Nucleus accumbens (tissue), 56 donors: ENCODE data around the gene MYH13.

ENCODE experiments used
- DNase-seq, 56 donors: peaks; one replicate each; lab custom pipeline; 2025; lab: John Stamatoyannopoulos, UW

The MYH13 gene

DNA sequence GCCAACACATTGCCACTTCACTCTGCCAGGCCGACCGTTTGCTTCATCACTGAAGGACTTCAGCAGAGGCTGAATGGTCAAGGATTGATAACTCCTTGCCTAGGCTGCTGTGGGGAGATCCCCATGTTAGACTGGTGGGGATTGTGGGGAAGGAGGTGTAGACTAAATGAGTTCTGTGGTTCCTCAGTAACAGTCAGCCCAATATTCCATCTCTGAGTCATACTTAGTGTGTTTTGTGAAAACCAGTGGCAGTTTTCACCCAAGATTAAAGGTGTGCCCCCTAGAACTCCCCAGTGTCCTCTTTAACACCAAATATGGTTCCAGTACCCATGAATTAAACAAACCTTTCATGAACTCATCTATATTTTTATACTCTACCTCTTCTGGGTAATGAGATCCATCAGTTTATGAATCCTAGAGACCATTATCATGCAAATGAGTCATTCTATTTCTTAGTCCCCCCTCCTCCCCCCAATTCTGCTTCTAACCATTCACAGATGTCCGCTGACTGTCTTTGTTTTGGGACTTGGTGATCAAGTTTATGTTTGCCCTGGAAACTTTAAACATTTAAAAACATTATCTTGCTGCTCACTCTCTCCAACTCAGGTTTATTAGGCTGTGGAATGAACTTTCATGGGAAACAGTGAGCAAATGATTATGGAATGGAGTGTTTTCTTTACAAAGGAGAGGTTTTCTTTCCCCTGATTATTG is 107.6 kb downstream of the MYH13 start:
- DNase-seq = no peak

DNA sequence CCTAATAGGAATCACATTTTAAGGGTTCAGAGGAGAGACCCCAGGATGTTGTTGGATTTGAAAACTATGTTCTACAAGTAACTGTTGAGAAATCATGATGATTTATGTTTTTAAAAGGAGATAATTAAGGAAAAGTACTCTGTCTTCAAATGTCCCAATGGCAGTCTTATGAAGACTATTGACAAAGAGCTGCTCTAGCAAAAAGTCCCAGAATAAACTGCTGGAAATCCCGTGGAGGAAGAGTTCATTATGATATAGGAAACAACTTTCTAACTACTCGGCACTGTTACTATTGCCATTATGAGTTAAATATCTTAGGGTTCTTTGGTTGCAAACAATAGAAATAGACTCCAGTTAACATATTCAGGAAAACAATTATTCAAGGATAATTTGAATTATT is 108.8 kb downstream of the MYH13 start:
- no peak for DNase-seq

DNA sequence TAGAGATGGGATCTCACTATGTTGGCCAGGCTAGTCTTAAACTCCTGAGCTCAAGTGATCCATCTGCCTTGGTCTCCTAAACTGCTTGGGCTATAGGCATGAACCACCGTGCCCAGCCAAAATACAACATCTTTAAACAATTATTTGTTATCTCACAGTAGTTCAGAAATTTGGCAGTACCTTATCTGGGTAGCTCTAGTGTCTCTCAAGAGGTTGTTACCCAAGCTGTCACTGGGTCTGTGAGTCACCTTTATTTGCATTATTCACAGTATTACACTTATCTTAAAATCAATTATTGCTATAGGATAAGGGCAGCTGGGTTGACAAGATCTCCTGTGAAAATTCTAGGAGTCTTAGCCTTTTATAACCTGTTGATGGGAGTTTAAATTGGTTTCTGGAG is 110.4 kb downstream of the MYH13 start:
- DNase-seq = no peak

DNA sequence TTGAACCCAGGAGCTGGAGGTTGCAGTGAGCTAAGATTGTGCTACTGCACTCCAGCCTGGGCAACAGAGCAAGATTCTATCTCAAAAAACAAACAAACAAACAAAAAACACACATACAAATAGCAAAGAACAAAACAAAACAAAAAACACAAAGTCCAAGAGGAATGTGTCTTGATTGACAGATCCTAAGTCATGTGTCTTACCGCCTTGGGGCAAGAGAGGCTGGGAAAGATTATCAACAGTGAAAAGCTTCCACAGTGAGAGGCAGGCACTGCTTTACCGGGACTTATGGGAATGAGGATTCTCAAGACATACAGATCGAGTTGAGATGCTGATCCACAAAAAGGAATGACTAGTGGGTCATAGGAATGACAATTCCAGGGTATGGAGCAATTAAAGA is 111.7 kb downstream of the MYH13 start:
- DNase-seq = no peak

DNA sequence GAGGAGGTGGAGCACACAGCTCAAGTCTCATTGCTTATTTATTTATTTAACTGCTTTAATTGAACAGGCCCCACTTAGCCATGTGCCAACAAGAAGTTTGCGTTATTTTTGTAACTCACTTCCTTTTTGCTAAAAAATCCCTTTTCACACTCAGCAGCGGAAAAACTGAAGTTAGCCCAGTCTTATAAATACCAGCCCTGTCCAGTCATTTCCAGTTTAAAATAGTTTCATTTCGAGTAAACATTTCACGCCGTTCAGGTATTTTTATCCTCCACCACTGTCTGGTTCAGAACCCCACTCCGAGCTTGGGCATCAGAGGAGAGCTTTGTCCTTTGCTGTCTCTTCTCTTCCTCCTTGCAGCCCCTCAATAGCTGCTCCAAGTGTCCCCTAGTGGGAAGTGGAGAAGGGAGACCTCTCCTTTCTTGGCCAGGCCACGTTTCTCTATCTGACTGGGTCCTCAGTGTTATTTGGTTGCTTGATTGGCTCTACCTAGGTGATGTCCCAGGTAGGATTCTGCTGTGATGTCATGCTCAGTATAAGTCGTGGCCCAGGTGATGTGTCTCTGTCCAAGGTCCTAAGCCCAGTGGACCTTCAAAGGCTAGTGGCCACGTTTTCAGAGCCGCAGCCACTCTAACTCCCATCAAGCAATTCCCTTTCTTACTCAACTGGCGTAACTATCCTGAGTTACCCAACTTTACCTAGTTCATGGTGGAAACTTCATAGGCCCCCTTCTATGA is 121.4 kb downstream of the MYH13 start:
- DNase-seq = no peak
